Activated T-cell treated with anti-CD3 and anti-CD28 coated beads for 4 hours (primary cell): Measurements from ENCODE around the gene MBTD1.

Experiments used
- DNase-seq: peaks from one replicate; pipeline ENCODE4 v3.0.0-alpha.2; 2020

The MBTD1 gene

GRCh38 chr17:51142597-51142996 is 117.3 kb downstream of the MBTD1 start:
- no peak for DNase-seq

- DNase-seq: no peak
These were observed 123.9 kb downstream of the MBTD1 start for GRCh38 chr17:51135956-51136355.

- DNase-seq: no peak
These were observed 126.5 kb downstream of the MBTD1 start for GRCh38 chr17:51133365-51133764.

GRCh38 chr17:51132964-51133319 is 126.9 kb downstream of the MBTD1 start:
- DNase-seq: no peak

GRCh38 chr17:51128076-51128475 is 131.8 kb downstream of the MBTD1 start:
- no peak for DNase-seq
